ENCODE measurements around the gene STPG1.
A peak's percentile ranks its signal among the peaks of the same experiment; 100 is the strongest.
"Not testable (repeated sequence)": the region's sequence is repeated elsewhere in the genome, so short reads cannot be mapped to it uniquely, and the experiment has no call there.

STPG1 gene

GRCh38 chr1:24413350-24414163 is at the start of gene STPG1:
Gene STPG1 (minus strand): TSS chr1:24413782. CDS start chr1:24401388, 12,394 bp downstream.
- DNase-seq, result peak in 44 of 51 donors; percentile 20 to 83 (median 69)

GRCh38 chr1:24462128-24462527 is 48.5 kb upstream of the STPG1 start:
- DNase-seq, result not testable (repeated sequence)

GRCh38 chr1:24459551-24460266 is 46.1 kb upstream of the STPG1 start:
- no peak for DNase-seq

- no peak for DNase-seq
These were observed 44.3 kb upstream of the STPG1 start for GRCh38 chr1:24457866-24458265.

- no peak for DNase-seq
These were observed 41.7 kb upstream of the STPG1 start for GRCh38 chr1:24455272-24455671.

- no peak for DNase-seq
These were observed 41.1 kb upstream of the STPG1 start for GRCh38 chr1:24454673-24455072.

- DNase-seq, result no peak
These were observed 39.4 kb upstream of the STPG1 start for GRCh38 chr1:24452922-24453485.

GRCh38 chr1:24451746-24452145 is 38.2 kb upstream of the STPG1 start:
- DNase-seq, result no peak

- no peak for DNase-seq
These were observed 37.3 kb upstream of the STPG1 start for GRCh38 chr1:24450857-24451397.

GRCh38 chr1:24450316-24450715 is 36.7 kb upstream of the STPG1 start:
- DNase-seq, result no peak

- not testable (repeated sequence) for DNase-seq
These were observed 32.9 kb upstream of the STPG1 start for GRCh38 chr1:24446446-24446845.

GRCh38 chr1:24443241-24443656 is 29.7 kb upstream of the STPG1 start:
- peak in 4 of 51 donors; percentile 10 to 59 (median 21) for DNase-seq

- DNase-seq, result peak in 1 of 51 donors; percentile 59
These were observed 29.2 kb upstream of the STPG1 start for GRCh38 chr1:24442764-24443163.

- no peak for DNase-seq
These were observed 28.6 kb upstream of the STPG1 start for GRCh38 chr1:24441996-24442668.

GRCh38 chr1:24441480-24441879 is 27.9 kb upstream of the STPG1 start:
- DNase-seq, result no peak

GRCh38 chr1:24440436-24440835 is 26.9 kb upstream of the STPG1 start:
- DNase-seq, result no peak

- peak in 21 of 51 donors; percentile 6 to 55 (median 25) for DNase-seq
These were observed 24.9 kb upstream of the STPG1 start for GRCh38 chr1:24438423-24438901.

- peak in 1 of 51 donors; percentile 48 for DNase-seq
These were observed 24.2 kb upstream of the STPG1 start for GRCh38 chr1:24437631-24438396.

GRCh38 chr1:24435782-24436365 is 22.3 kb upstream of the STPG1 start:
- DNase-seq, result peak in 6 of 51 donors; percentile 9 to 77 (median 34)

GRCh38 chr1:24427545-24427862 is 13.9 kb upstream of the STPG1 start:
- no peak for DNase-seq

All from hypothalamus (tissue), 51 donors.